HCT116 (cell line): Measurements from ENCODE around the gene POLR3A.

Experiments used
- CEBPB ChIP-seq: IDR thresholded peaks from 2 replicates; pipeline ENCODE4 v1.6.1; 2012; ENCODE audit warnings: low read depth
- EGR1 ChIP-seq: IDR thresholded peaks from 2 replicates; pipeline ENCODE4 v1.6.1; 2012; ENCODE audit warnings: low read depth
- EZH2 ChIP-seq: fragments of 200-600 bp; sonication (generic); IDR thresholded peaks from 2 replicates; pipeline ENCODE4 v1.6.1; 2017; ENCODE audit warnings: antibody characterized with exemption, mixed run types
- EZH2phosphoT487 ChIP-seq: fragments of 200-600 bp; IDR thresholded peaks from 2 replicates; pipeline ENCODE4 v1.6.1; 2018; ENCODE audit warnings: antibody characterized with exemption, borderline replicate concordance
- JUND ChIP-seq: IDR thresholded peaks from 2 replicates; pipeline ENCODE4 v1.6.1; 2012
- POLR2A ChIP-seq: IDR thresholded peaks from 2 replicates; pipeline ENCODE4 v1.7.0; 2011; ENCODE audit warnings: borderline replicate concordance; ENCODE audit not compliant: insufficient read depth, insufficient read length; ENCODE audit errors: extremely low read depth
- TF ChIP-seq, protein P1 (sequence below), 3 experiments: fragments of 200-600 bp in 1 of 3; sonication (generic) in 1 of 3; IDR thresholded peaks in 2 of 3; conservative IDR thresholded peaks in 1 of 3; 2 replicates each; pipeline ENCODE4 v1.5.1; 2012 to 2017; ENCODE audit warnings: low read depth in 2 of 3, low read length in 2 of 3, antibody characterized with exemption in 1 of 3, borderline replicate concordance in 1 of 3, control low read depth in 1 of 3, mild to moderate bottlenecking in 1 of 3, mixed read lengths in 1 of 3, mixed run types in 1 of 3, moderate library complexity in 1 of 3; ENCODE audit not compliant: insufficient read depth in 1 of 3
- TF ChIP-seq, protein P2 (sequence below): IDR thresholded peaks from 2 replicates; pipeline ENCODE4 v1.6.1; 2012

DNA sequence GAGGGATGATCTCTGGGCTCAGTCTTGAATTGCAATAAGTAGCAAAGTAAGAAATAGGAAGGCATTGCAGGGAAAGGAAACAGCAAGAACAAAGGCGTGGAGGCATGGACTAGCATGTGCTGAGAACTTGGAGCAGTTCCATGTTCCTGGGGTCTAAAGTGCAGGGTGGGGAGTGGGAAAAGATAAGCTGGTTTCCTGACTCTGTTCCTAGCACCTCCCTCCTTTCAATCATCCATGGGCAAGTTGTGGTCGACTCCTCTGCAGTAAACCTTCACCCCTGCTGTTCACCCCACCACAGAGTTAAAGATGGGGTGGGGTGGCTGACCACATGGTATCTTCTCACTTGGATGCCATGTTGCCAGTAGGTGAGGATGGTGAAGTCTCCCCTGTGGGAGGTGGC lies 33.9 kb upstream of the POLR3A start:
- TF ChIP-seq, protein P1, sequence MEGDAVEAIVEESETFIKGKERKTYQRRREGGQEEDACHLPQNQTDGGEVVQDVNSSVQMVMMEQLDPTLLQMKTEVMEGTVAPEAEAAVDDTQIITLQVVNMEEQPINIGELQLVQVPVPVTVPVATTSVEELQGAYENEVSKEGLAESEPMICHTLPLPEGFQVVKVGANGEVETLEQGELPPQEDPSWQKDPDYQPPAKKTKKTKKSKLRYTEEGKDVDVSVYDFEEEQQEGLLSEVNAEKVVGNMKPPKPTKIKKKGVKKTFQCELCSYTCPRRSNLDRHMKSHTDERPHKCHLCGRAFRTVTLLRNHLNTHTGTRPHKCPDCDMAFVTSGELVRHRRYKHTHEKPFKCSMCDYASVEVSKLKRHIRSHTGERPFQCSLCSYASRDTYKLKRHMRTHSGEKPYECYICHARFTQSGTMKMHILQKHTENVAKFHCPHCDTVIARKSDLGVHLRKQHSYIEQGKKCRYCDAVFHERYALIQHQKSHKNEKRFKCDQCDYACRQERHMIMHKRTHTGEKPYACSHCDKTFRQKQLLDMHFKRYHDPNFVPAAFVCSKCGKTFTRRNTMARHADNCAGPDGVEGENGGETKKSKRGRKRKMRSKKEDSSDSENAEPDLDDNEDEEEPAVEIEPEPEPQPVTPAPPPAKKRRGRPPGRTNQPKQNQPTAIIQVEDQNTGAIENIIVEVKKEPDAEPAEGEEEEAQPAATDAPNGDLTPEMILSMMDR (IDR thresholded peaks at IDR 0.05 in 2 of 3, conservative IDR thresholded peaks at IDR 0.05 in 1 of 3; ENCODE audit: borderline replicate concordance in 1 of 3, insufficient read depth in 1 of 3, low read depth in 2 of 3, low read length in 2 of 3): no peak
- TF ChIP-seq EZH2: no peak
- TF ChIP-seq, protein P2, sequence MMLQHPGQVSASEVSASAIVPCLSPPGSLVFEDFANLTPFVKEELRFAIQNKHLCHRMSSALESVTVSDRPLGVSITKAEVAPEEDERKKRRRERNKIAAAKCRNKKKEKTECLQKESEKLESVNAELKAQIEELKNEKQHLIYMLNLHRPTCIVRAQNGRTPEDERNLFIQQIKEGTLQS: no peak
- no peak for TF ChIP-seq EZH2phosphoT487
- TF ChIP-seq EGR1: no peak
- no peak for TF ChIP-seq POLR2A
- no peak for TF ChIP-seq CEBPB
- no peak for TF ChIP-seq JUND
